Midbrain (tissue), 1 donor: ENCODE results near the gene OR10Z1.

Experiments
- DNase-seq: peaks from one replicate; lab custom pipeline; 2025; lab: John Stamatoyannopoulos, UW

OR10Z1 gene, protein sequence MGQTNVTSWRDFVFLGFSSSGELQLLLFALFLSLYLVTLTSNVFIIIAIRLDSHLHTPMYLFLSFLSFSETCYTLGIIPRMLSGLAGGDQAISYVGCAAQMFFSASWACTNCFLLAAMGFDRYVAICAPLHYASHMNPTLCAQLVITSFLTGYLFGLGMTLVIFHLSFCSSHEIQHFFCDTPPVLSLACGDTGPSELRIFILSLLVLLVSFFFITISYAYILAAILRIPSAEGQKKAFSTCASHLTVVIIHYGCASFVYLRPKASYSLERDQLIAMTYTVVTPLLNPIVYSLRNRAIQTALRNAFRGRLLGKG

DNA sequence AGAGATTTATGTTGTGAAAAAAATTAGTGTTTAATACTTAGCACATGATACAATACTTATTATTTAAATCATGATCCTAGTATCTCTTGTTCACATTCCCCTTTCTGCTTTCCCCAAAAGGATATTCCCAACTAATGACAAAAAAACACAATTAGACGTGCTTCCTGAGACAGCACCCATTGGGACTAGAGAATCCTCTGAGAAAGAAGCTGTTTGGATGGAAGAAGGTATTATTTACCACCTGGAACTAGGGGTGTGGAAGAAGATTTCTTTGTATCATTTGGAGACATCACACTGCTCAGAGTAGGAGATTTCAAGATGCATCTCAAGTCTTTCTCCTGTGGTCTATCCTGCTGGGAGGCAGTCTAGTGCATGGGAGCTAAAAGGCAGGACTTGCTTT lies at the start of gene OR10Z1:
Gene OR10Z1 (plus strand): TSS at position 301 of the 400 bp plus-strand sequence. CDS start 1,171 bp downstream, outside the sequence.
- DNase-seq, result no peak

DNA sequence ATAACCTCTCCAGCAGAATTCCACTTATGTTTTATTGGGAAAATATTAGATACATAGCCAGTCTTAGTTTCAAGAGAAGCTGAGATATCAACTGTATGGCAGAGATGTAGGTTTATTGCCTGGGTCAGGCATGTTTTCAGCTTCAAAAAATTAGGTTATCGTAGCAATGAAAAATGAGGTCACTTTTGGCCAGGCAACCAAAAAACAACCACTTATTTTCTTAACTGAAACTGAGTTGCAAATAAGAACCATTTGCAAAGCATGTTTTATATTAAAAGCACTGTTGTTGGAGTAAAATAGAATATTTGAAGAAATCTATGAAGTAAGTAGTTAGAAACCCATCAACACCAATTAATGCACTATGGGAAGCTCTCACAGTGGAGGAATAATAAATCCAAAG lies 45.4 kb upstream of the OR10Z1 start:
- DNase-seq, result no peak

DNA sequence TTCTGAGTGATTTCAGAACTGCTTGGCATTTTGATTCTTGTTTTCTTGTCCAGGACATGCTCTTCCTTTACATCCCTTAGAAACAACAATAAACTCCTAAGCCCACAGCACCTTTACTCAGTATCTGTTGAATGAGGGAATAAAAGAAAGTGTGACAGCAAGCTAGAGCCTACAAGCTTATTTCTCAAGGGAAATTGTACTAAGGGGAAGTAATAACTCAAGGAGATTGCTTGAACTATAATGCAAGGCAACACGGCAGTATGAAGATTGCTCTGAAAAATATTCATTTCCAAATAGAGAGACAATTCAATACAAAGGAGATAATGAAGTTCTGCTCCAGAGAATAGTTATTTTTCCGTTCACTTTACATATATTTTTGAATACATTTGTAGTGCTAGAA lies 41.2 kb upstream of the OR10Z1 start:
- DNase-seq, result no peak

DNA sequence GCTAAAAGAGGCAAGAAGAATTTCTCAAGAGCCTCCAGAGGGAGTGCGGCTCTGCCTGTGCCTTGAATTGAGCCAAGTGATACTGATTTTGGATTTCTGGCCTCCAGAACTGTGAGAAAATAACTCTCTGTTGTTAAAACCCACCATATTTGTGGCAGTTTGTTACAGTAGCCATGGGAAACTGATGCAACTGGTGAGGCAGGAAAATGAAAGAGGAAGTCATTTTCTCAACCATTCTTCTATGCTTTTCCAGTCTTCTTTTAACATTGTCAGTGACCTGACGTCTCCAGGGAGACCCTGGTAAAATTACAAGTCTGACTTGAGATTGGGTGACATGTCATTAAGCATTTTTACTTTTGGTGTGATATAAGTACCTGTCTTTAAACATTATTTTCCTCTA lies 40.5 kb upstream of the OR10Z1 start:
- no peak for DNase-seq

DNA sequence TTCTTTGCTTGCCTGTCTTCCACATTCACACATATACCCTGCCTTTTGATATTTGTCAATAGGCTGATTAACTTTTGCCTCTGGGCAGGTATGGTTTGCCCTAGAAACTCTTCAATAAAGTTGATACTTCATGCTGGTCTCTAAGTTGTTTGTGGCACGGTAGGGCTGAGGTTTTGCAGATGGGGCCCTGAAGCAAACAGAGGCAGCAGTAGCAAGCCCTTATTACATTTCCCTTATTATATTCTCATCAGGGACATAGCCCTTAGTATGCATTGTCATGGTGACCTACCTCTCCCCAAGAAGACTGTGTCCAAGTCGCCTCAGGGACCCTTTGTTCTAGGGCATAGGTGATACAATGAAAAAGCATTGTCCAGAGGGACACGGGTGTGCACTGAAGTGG lies 34.6 kb upstream of the OR10Z1 start, which contains the start of gene OR6P1:
Gene OR6P1 (minus strand): TSS at position 101 of the 400 bp plus-strand sequence. CDS start 6,976 bp downstream, outside the sequence.
- no peak for DNase-seq

DNA sequence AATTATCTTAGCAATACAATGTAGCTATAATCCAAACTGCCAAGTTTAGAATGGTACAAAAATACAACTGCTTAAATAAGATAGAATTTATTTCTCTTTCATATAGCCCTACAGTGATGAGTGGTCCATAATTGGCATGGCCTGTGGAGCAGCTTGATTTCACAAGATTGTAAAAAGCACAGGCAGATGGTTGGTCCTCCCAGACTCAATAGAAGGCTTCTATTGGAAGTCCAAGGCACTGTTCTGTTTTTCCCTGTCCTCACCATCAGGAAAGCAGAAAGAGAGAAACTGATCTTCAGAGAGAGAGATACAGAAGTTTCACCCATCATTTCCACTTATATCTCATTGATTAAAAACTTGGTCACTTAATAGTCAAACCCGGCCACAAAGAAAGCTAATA lies 32.8 kb upstream of the OR10Z1 start:
- DNase-seq, result no peak

DNA sequence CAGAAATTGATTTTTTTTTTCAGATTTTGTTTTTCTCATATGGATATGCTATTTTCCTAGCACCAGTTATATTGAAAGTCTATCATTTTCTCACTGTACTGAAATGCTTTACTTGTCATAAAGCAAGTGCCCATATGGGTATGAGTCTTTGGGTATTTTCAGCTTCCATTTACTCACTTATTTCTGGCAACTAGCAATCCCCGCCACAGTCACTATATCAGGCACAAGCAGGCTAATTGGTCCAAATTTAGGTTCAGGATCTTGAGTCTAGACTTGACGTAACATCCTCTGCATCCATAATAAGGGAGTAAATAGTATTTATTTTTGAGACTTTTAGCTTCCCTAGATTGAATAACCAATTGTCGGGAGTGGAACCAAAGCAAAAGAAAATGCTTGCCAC lies 27.5 kb upstream of the OR10Z1 start:
- DNase-seq, result no peak

DNA sequence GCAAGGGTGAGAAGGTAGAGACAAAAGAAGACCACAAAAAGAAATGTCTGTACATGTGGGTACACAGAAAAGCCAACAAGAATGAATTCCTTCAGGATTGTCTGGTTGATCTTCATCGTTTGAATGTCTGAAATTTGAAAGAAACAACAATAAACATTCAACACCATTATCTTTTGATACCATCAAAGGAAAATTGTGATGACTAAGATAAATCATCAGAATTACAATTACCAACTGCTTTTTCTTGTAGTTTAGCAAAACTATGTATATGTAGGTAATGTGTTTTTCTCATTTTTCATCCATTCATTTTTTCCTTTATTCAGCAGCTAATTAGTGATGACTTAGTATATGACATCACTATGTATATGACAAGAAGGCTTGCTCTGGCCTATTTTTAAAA lies 25.3 kb upstream of the OR10Z1 start, which contains the start of gene OR10X1:
Gene OR10X1 (minus strand): TSS at position 167 of the 400 bp plus-strand sequence. CDS start 0 bp downstream, at position 167.
- no peak for DNase-seq

DNA sequence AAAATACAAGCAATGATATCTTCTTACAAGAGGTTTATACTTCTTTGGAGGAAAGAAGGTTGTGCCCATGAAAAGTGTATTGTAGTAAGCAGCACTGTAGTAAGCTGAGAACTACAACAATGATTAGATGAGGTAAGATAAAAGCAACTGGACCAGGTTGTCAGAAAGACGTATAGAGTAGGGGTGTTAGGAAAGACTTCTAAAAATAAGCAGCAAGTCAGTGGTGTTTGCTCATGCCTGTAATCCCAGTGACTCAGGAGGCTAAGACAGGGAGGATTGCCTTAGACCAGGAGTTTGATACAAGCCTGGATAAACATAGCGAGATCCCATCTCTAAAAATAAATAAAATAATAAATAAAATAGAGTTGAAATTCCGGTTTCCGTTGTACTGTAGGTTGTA lies 21.1 kb upstream of the OR10Z1 start:
- no peak for DNase-seq

DNA sequence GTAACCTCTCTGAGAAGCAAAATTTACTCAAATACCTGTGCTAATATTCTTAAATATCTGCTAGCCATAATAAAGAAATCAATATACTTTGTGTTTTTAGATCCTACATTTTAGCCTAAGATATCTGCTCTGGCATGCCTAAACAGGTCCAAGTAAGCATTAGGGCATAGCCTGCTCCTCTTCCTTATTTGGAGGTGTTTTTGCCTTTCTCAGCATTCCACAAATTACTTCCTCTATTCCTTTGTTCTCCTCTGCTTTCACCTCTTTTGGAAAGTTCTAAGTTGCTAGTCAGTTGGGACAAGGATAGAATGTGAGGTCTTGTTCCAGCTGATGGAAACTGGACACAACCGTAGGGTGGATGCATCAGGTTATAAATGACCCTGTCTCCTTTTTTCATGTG lies 18.1 kb upstream of the OR10Z1 start:
- no peak for DNase-seq

DNA sequence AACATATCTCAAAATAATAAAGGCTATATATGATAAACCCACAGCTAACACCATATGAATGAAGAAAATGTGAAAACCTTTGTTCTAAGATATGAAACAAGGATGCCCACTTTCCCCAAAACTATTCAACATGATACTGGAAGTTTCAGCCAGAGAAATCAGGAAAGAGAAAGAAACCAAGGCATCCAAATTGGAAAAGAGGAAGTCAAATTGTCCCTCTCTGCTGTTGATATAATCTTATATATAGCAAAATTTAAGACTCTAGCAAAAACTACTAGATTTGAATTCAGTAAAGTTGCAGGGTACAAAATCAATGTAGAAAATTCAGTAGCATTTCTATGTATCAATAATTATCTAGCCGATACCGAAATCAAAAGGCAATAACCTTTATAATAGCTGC lies 4.3 kb upstream of the OR10Z1 start:
- no peak for DNase-seq

DNA sequence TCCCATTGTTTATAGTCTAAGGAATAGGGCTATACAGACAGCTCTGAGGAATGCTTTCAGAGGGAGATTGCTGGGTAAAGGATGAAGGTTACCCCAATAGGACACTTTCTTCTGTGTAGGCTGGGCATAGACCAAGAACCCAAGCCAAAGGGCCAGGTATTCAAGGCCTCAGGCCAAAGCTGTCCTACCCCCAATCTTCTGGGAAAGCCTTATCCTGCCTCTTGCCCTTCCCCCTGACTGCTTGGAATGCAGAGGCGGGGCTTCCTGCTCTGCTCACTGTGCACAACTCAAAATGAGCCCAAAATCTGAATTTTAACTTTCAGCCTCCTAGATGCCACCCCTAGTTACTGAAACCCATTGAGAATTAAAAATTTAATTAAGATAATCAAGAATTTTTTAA lies 2.2 kb downstream of the OR10Z1 start:
- no peak for DNase-seq

DNA sequence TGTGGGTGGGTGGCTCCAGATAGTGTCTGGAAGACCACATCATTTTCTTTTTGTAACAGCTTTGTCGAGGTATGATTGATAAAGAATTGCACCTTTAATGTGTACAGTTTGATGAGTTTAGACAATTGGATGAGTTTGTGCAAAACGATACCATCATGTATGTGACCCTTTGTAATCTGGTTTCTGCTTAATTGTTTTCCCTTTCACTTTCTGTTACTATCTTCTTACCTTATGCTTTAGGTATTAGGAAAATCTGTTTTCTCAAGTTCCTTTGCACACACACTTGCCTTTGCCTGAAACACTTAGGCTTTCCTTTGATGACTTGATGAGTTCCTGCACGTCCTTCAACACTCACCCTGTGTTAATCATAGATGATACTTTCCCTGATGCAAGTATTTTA lies 6.8 kb downstream of the OR10Z1 start:
- DNase-seq, result no peak

DNA sequence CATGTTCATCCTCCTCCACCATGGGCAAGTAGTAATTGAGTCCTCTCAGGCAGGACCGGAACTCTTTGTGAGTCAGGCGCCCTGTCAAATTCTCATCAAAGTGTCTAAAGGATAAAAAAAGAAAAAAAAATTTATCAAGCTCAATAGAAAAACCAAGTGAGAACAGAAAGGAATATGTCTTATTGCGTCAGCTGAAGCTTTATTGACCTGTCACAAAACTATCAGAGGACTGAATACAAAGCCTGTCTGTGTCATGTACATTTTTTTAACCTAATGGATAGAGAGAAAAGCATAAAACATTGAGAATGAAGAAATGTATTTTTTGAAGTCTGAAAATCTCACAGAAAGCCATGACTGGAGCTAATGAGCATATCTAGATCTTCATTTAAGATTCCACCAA lies 8.7 kb downstream of the OR10Z1 start:
- DNase-seq, result no peak

DNA sequence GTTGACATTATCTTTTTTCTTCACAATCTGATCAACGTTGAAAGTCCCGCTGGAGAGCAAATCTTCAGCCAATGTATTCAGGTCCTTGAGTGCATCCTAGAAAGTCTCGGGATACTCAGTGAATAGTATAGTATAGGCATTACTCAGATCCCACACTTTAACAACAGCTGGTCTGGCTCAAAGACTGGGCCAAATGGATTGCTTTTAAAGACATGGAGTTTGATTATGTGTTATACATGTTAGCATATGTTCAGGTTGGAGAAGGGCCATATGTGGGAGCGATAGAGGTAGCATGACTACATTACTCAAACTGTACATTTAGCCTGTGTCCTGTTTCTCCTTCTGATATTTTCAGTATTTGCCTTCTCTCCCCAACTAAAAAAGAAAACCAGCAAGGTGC lies 33.1 kb downstream of the OR10Z1 start:
- DNase-seq, result no peak

DNA sequence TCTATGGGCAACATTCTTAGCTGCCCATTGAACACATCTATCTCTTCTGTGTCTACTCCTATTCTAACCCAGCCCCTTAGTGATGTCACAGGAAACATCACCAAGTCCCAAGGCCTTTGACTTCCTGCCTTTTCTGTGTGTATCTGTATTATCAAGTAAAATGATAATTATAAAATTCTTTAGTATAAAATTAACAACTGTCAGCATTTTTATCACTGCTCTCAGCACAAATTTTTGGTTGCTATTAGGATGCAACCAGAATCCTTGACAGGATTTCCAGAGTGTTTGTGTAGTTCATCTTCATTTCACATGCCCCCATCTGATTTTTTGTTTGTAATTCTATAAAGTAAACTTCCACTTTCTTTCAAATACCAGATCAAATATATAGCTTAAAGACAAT lies 33.8 kb downstream of the OR10Z1 start:
- DNase-seq, result no peak

DNA sequence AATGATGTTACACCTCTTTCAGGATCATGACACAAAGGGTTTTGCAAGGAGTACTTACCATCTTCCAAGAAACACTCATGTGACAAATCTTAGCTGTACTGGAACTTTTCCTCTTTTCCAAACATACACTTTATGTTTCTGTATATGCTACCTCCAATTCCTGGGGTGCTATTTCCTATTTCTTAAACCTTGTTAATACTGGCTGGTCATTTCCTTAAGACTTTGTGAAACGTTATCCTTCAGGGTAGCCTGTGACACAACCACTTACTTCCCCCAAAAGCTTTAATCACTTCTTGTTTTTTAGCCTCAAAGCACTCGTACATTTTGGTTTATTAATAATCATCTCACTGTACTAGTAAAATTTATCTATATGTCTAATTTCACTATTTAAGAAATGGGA lies 39.4 kb downstream of the OR10Z1 start:
- no peak for DNase-seq

DNA sequence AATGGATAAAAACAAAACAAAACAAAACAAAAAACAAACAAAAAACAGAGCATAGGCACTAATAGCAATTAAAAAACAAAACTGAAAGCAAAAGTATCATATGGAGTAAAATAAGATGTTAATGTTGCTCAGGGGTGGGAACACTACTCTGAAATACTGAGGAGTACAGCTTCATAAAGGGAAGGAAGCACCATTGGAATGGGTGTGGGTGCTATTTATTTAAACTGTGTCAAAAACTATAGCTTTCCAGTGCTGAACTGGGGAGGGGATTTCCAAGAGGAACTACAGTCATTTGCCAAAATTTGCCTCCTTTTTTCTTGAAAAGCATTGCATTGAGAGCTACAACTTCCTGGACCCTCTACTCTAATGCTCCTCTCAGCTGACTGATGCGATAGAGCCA lies 41.4 kb downstream of the OR10Z1 start:
- no peak for DNase-seq

DNA sequence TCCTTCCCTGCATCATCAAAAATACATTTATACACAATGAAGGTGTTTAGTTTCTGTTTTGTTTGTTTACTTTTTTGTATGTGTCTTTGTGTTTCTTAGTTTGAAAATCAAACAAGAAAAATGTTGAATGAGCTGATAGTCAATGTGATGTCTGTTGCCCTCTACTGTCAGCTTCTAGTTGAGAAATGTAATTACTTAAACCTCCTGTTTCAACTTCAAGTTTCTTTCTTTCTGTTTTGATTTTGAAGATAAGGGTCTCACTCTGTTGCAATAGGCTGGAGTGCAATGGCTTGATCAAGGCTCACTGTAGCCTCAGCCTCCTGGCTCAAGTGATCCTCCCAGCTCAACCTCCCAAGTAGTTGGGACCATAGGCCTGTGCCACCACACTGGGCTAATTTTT lies 44.0 kb downstream of the OR10Z1 start:
- no peak for DNase-seq

DNA sequence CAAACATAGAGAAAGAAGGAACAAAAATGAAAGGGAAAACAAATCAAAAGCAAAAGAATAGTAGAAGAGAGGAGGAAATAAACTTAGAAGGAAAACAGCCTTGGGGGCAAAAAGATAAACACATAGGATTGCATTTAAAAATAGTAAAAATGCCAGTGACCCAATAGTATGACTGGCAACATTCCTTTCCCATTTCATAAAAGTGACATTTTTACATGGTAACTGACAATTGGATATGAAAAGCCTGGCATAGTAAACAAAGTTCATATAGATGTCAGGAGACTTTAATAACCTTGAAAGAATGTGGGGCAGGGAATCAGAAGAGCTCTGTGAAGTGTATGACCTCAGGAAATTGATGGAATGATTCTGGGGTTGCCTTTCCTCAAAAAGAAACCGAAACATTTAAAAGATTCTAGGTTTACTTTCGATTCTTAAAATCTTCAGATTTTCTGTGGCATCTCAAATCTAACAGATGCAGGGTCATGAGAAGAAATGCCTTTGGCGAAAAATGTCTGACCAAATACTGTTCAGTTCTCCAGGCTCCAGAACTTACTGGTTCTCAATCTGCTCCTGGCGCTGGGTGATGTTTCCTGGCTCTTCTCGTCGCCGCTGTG lies 47.8 kb downstream of the OR10Z1 start:
- DNase-seq, result no peak

DNA sequence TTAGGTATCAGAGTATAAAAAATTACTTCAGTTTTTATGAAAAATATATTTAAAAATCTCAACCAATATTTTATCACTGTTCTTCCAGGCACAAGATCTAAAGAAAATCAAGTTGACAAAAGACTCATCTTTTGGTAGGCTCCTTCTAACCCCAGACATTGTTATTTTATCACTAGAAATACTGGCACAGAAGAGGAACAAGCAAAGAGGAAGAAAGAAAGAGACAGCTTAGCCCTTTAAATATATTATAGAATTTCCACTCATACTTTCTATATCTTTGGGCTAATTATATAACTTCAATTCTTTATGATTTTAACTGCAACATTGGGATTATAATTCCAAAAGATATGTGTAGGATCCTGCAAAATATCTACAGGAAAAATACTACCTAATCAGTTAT lies 49.0 kb downstream of the OR10Z1 start:
- no peak for DNase-seq

DNA sequence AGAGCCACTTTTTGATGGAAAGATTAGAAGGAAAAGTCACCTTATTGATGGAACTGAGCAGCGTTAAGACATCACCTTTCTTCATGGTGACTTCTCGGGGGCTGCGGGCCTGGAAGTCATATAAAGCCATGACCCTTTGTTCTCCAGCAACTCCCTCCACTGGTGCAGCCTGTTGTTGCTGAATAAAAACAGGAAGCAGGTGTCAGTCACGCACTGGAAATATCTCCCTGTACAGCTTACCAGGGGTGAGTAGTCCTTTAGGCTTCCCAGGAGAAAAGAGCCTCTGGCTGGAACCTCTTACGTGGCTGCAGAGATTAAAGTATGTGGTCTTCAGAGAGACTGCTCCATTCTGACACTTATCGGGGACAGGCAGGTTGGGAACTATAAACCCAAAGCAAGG lies 49.5 kb downstream of the OR10Z1 start:
- DNase-seq, result no peak
